SU-DHL-6 (cell line): ENCODE measurements around the gene SLFN12L.

ENCODE experiments used
- H2AFZ ChIP-seq: fragments of 200-600 bp; sonication (generic); 2 replicates; pipeline ENCODE4 v1.6.1; 2014; ENCODE audit warnings: low read depth, mild to moderate bottlenecking, moderate library complexity, mixed read lengths, antibody characterized with exemption, low read length; ENCODE audit not compliant: severe bottlenecking
- H3F3A ChIP-seq: fragments of 200-600 bp; shearing (Covaris generic); 2 replicates; pipeline ENCODE4 v1.6.0; 2016; ENCODE audit warnings: antibody characterized with exemption, mild to moderate bottlenecking; ENCODE audit not compliant: insufficient read depth
- H3K27ac ChIP-seq: fragments of 200-600 bp; sonication (generic); 2 replicates; pipeline ENCODE4 v1.5.1; 2016; ENCODE audit warnings: low read depth, mild to moderate bottlenecking, low read length, moderate library complexity, mixed read lengths
- H3K27me3 ChIP-seq: fragments of 200-600 bp; sonication (generic), shearing (Covaris generic); 2 replicates; pipeline ENCODE4 v1.6.0; 2014; ENCODE audit warnings: mild to moderate bottlenecking, low read length
- H3K36me3 ChIP-seq: fragments of 200-600 bp; sonication (generic); 2 replicates; pipeline ENCODE4 v1.6.1; 2014; ENCODE audit warnings: mild to moderate bottlenecking, low read length, mixed read lengths
- H3K4me2 ChIP-seq: fragments of 300-600, 200-600 bp; shearing (Covaris generic), sonication (generic); 2 replicates; pipeline ENCODE4 v1.6.0; 2014; ENCODE audit warnings: low read length, low read depth, mild to moderate bottlenecking; ENCODE audit not compliant: poor library complexity, severe bottlenecking
- H3K4me3 ChIP-seq: fragments of 200-600 bp; sonication (generic); 2 replicates; pipeline ENCODE4 v1.5.1; 2014; ENCODE audit warnings: antibody characterized with exemption, low read length, mild to moderate bottlenecking, mixed read lengths; ENCODE audit not compliant: insufficient read depth, poor library complexity, severe bottlenecking
- H3K79me2 ChIP-seq: fragments of 200-600 bp; sonication (generic); 2 replicates; pipeline ENCODE4 v1.6.1; 2014; ENCODE audit warnings: mild to moderate bottlenecking, low read length, moderate library complexity; ENCODE audit not compliant: insufficient read depth
- H3K9ac ChIP-seq: fragments of 200-600 bp; sonication (generic); 2 replicates; pipeline ENCODE4 v1.7.0; 2014; ENCODE audit warnings: mild to moderate bottlenecking, low read length
- H3K9me2 ChIP-seq: fragments of 200-600 bp; sonication (generic); replicated peaks from 2 replicates; pipeline ENCODE4 v1.6.1; 2014; ENCODE audit warnings: low read length; ENCODE audit not compliant: insufficient read depth
- H3K9me3 ChIP-seq: fragments of 200-600 bp; sonication (generic); 2 replicates; pipeline ENCODE4 v1.6.1; 2014; ENCODE audit warnings: low read length, mixed read lengths; ENCODE audit not compliant: insufficient read depth
- H4K20me1 ChIP-seq: fragments of 200-600 bp; sonication (generic); 2 replicates; pipeline ENCODE4 v1.6.1; 2014; ENCODE audit warnings: low read depth, mild to moderate bottlenecking, antibody characterized with exemption, low read length, moderate library complexity, mixed read lengths
- EZH2phosphoT487 ChIP-seq: fragments of 200-600 bp; sonication (generic), shearing (Covaris generic); conservative IDR thresholded peaks from 2 replicates; pipeline ENCODE4 v1.6.1; 2018; ENCODE audit warnings: mild to moderate bottlenecking, antibody characterized with exemption, low read length, moderate library complexity, mixed read lengths
- TF ChIP-seq, protein P1 (sequence below): fragments of 200-600 bp; sonication (generic); IDR thresholded peaks from one replicate; pipeline ENCODE4 v1.5.1; 2017; ENCODE audit warnings: antibody characterized with exemption, mild to moderate bottlenecking, low read length, moderate library complexity; ENCODE audit not compliant: insufficient read depth, poor library complexity, severe bottlenecking

SLFN12L gene

GRCh38 chr17:35453171-35453570 lies 84.3 kb downstream of the SLFN12L start:
- no peaks in the 10 kb centered on the region for H3K9me2 ChIP-seq
- H3F3A ChIP-seq = no peaks in the 10 kb centered on the region
- H4K20me1 ChIP-seq = no peaks in the 10 kb centered on the region
- no peak overlapping the region for H3K4me2 ChIP-seq
- H2AFZ ChIP-seq = no peak overlapping the region
- TF ChIP-seq EZH2phosphoT487 = no peak
- TF ChIP-seq, protein P1, sequence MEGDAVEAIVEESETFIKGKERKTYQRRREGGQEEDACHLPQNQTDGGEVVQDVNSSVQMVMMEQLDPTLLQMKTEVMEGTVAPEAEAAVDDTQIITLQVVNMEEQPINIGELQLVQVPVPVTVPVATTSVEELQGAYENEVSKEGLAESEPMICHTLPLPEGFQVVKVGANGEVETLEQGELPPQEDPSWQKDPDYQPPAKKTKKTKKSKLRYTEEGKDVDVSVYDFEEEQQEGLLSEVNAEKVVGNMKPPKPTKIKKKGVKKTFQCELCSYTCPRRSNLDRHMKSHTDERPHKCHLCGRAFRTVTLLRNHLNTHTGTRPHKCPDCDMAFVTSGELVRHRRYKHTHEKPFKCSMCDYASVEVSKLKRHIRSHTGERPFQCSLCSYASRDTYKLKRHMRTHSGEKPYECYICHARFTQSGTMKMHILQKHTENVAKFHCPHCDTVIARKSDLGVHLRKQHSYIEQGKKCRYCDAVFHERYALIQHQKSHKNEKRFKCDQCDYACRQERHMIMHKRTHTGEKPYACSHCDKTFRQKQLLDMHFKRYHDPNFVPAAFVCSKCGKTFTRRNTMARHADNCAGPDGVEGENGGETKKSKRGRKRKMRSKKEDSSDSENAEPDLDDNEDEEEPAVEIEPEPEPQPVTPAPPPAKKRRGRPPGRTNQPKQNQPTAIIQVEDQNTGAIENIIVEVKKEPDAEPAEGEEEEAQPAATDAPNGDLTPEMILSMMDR = no peak
- H3K4me3 ChIP-seq = no peak overlapping the region
- no peaks in the 10 kb centered on the region for H3K36me3 ChIP-seq
- no peaks in the 10 kb centered on the region for H3K79me2 ChIP-seq
- H3K9me3 ChIP-seq = no peaks in the 10 kb centered on the region
- H3K27me3 ChIP-seq = no peaks in the 10 kb centered on the region
- no peak overlapping the region for H3K27ac ChIP-seq
- no peak overlapping the region for H3K9ac ChIP-seq

- no peaks in the 10 kb centered on the region for H3F3A ChIP-seq
- no peak overlapping the region for H2AFZ ChIP-seq
- H3K9ac ChIP-seq = no peak overlapping the region
Observed at GRCh38 chr17:35449371-35449931, 88.0 kb downstream of the SLFN12L start.

DNA sequence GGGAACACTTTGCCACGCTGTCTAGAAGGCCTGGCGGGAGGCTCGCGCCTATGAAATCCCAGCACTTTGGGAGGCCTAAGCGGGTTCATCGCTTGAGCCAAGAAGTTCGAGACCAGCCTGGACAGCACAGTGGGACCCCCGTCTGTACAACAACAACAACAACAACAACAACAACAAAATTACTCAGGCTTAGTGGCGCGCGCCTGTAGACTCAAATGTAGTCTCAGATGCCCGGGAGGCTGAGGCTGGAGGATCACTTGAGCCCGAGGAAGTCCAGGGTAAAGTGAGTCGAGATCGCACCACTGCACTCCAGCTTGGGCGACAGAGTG lies 88.6 kb downstream of the SLFN12L start:
- Histone ChIP-seq H3K9me2 (no peaks in the 10 kb centered on the region), H2AFZ (peak overlapping the region; percentile 92), H3K9ac (no peak overlapping the region), H3K79me2 (no peaks in the 10 kb centered on the region), H3F3A (no peaks in the 10 kb centered on the region), H3K36me3 (no peaks in the 10 kb centered on the region), H3K4me3 (no peak overlapping the region), H3K27me3 (no peaks in the 10 kb centered on the region), H3K4me2 (peak overlapping the region; percentile 49), H4K20me1 (no peaks in the 10 kb centered on the region), H3K9me3 (no peaks in the 10 kb centered on the region), H3K27ac (no peak overlapping the region)
- TF ChIP-seq, protein P1 = no peak
- TF ChIP-seq EZH2phosphoT487 = no peak

More at GRCh38 chr17:35449371-35449931, 88.0 kb downstream of the SLFN12L start:
- Histone ChIP-seq H3K4me3 (no peak overlapping the region), H3K4me2 (no peak overlapping the region), H4K20me1 (no peaks in the 10 kb centered on the region), H3K27ac (no peak overlapping the region), H3K9me3 (no peaks in the 10 kb centered on the region), H3K36me3 (no peaks in the 10 kb centered on the region), H3K27me3 (no peaks in the 10 kb centered on the region), H3K79me2 (no peaks in the 10 kb centered on the region), H3K9me2 (no peaks in the 10 kb centered on the region)
- TF ChIP-seq, protein P1 = no peak
- no peak for TF ChIP-seq EZH2phosphoT487
